Lower leg skin (tissue), 4 donors: ENCODE data around the gene COMMD4. TPM values are rescaled to one million over a fixed set of nuclear protein-coding genes. Genes with fewer than 3 reads are reported as not detected.
A peak's percentile ranks its signal among the peaks of the same experiment; 100 is the strongest.

Source experiments
- DNase-seq, 2 donors: peaks; one replicate each; pipeline ENCODE4 v3.0.0-alpha.2; 2019; ENCODE audit warnings: low spot score in 2 of 2
- H3K4me3 ChIP-seq: fragments of 200-600 bp; sonication (generic); 2 replicates; pipeline ENCODE4 v1.5.1; 2017; ENCODE audit warnings: mild to moderate bottlenecking, low read depth; ENCODE audit not compliant: poor library complexity, severe bottlenecking
- CTCF ChIP-seq, 3 donors: fragments of 450-650 bp; IDR thresholded peaks; one replicate each; pipeline ENCODE4 v1.5.1; 2016; ENCODE audit warnings: antibody characterized with exemption in 3 of 3, mild to moderate bottlenecking in 3 of 3, moderate library complexity in 2 of 3
- POLR2A ChIP-seq, 2 donors: fragments of 450-650 bp; IDR thresholded peaks; one replicate each; pipeline ENCODE4 v1.6.1; 2016 to 2017; ENCODE audit warnings: antibody characterized with exemption in 2 of 2, mild to moderate bottlenecking in 1 of 2, moderate library complexity in 1 of 2
- WGBS, 2 donors: methylation state at CpG; one replicate each; pipeline ENCODE4 v1.1.5; 2018; 5-methylcytosine and 5-hydroxymethylcytosine counted together
- intact Hi-C: fragments of 100-400 bp; cut with DNase I; formaldehyde crosslinking; loops from one replicate; pipeline ENCODE4 v1.15.0; 2023; ENCODE audit warnings: low total_unique reads
- total RNA-seq, 4 donors: library from RNA; depleted of rRNA; stranded (reverse); fragments of >200 nt; gene quantifications; one replicate each; pipeline ENCODE4 v1.1.0, GENCODE V29; 2016

The COMMD4 gene
- total RNA-seq, 4 donors from 2014 or later = 45.5 to 65.5 (median 56.4) TPM

- TF ChIP-seq CTCF (IDR thresholded peaks at IDR 0.05) (no peak), POLR2A (IDR thresholded peaks at IDR 0.05) (no peak)
- 25 to 33% methylated on average over 1 of the region's 1 CpG for WGBS, 2 donors
- intact Hi-C loops = loop anchor here (10.0 kb wide), 1 partner anchor 294 kb away; no protein-coding TSS in a partner anchor
- H3K4me3 ChIP-seq = no peak overlapping the region
- no peak for DNase-seq
Measured at GRCh38 chr15:75360391-75360790, 24.5 kb downstream of the COMMD4 start.

- H3K4me3 ChIP-seq = no peak overlapping the region
- intact Hi-C loops = loop anchor here (10.0 kb wide), 1 partner anchor 294 kb away; no protein-coding TSS in a partner anchor
- peak in 1 of 2 donors; percentile 59 for DNase-seq
- TF ChIP-seq POLR2A (IDR thresholded peaks at IDR 0.05) (no peak), CTCF (IDR thresholded peaks at IDR 0.05) (no peak)
- WGBS, 2 donors = 81 to 91% methylated on average over 3 to 6 of the region's 7 CpGs
Measured at GRCh38 chr15:75360856-75361255, 25.0 kb downstream of the COMMD4 start.

- TF ChIP-seq CTCF (IDR thresholded peaks at IDR 0.05) (no peak), POLR2A (IDR thresholded peaks at IDR 0.05) (no peak)
- intact Hi-C loops = loop anchor here (10.0 kb wide), 1 partner anchor 293 kb away; no protein-coding TSS in a partner anchor
- H3K4me3 ChIP-seq = no peak overlapping the region
- 88 to 94% methylated on average over 5 to 9 of the region's 10 CpGs for WGBS, 2 donors
- peak in 1 of 2 donors; percentile 76 for DNase-seq
Measured at GRCh38 chr15:75361361-75361988, 25.6 kb downstream of the COMMD4 start.

GRCh38 chr15:75361989-75362641 is 26.3 kb downstream of the COMMD4 start:
- TF ChIP-seq CTCF (IDR thresholded peaks at IDR 0.05) (no peak), POLR2A (IDR thresholded peaks at IDR 0.05) (no peak)
- DNase-seq = no peak
- no peak overlapping the region for H3K4me3 ChIP-seq
- intact Hi-C loops = loop anchor here (10.0 kb wide), 1 partner anchor 293 kb away; no protein-coding TSS in a partner anchor
- 80 to 90% methylated on average over 10 to 11 of the region's 13 CpGs for WGBS, 2 donors

- intact Hi-C loops = loop anchor here (10.0 kb wide), 1 partner anchor 292 kb away; no protein-coding TSS in a partner anchor
- H3K4me3 ChIP-seq = no peak overlapping the region
- DNase-seq = peak in 1 of 2 donors; percentile 76
- TF ChIP-seq POLR2A (IDR thresholded peaks at IDR 0.05) (no peak), CTCF (IDR thresholded peaks at IDR 0.05) (no peak)
- 87 to 88% methylated on average over 7 of the region's 7 CpGs for WGBS, 2 donors
Measured at GRCh38 chr15:75362642-75363249, 26.9 kb downstream of the COMMD4 start.
